Natural killer cell (primary cell): ENCODE results near the gene AKR1C8. TPM values are rescaled to one million over a fixed set of nuclear protein-coding genes. Genes with fewer than 3 reads are reported as not detected.

Source experiments
- ATAC-seq, 3 donors: fragments of 150-1000 bp in 2 of 3; fragments of 200-7000 bp in 1 of 3; cut with Tn5 transposase; 1 replicate in 1 of 3; 2 replicates in 2 of 3; pipeline ENCODE4 v1.10.0; 2021; ENCODE audit warnings: mild to moderate bottlenecking in 2 of 3, moderate library complexity in 2 of 3
- DNase-seq, 2 donors: peaks; one replicate each; pipeline versions ENCODE4 v3.0.0 to v3.0.0-alpha.2; 2013 to 2021; ENCODE audit warnings: mixed read lengths in 1 of 2
- H3K27ac ChIP-seq: one replicate; pipeline ENCODE4 v1.5.1; 2013; ENCODE audit warnings: mild to moderate bottlenecking, low read length
- H3K27me3 ChIP-seq: one replicate; pipeline ENCODE4 v1.6.1; 2013; ENCODE audit warnings: low read length; ENCODE audit not compliant: control insufficient read depth, insufficient read depth
- H3K36me3 ChIP-seq: one replicate; pipeline ENCODE4 v1.6.1; 2013; ENCODE audit warnings: low read length; ENCODE audit not compliant: control insufficient read depth, insufficient read depth
- H3K4me1 ChIP-seq: one replicate; pipeline ENCODE4 v1.6.1; 2013; ENCODE audit warnings: low read length; ENCODE audit not compliant: control insufficient read depth, insufficient read depth
- H3K4me3 ChIP-seq: one replicate; pipeline ENCODE4 v1.5.1; 2013; ENCODE audit warnings: low read length
- H3K9me3 ChIP-seq: one replicate; pipeline ENCODE4 v1.6.1; 2013; ENCODE audit warnings: low read length; ENCODE audit not compliant: control insufficient read depth, insufficient read depth
- H3K27ac Mint-ChIP-seq, 2 donors: one replicate each; pipeline ENCODE4 v1.8.0; 2022; ENCODE audit warnings: mild to moderate bottlenecking in 2 of 2, mixed read lengths in 2 of 2, moderate library complexity in 1 of 2
- H3K27me3 Mint-ChIP-seq, 2 donors: one replicate each; pipeline ENCODE4 v1.8.0; 2022; ENCODE audit warnings: low read depth in 2 of 2, mixed read lengths in 2 of 2
- H3K36me3 Mint-ChIP-seq: one replicate; pipeline ENCODE4 v1.8.0; 2022; ENCODE audit warnings: mixed read lengths
- H3K4me1 Mint-ChIP-seq, 2 donors: one replicate each; pipeline ENCODE4 v1.8.0; 2022; ENCODE audit warnings: mixed read lengths in 2 of 2
- H3K4me3 Mint-ChIP-seq: one replicate; pipeline ENCODE4 v1.8.0; 2022; ENCODE audit warnings: mild to moderate bottlenecking, moderate library complexity, mixed read lengths
- H3K9me3 Mint-ChIP-seq, 2 donors: one replicate each; pipeline ENCODE4 v1.8.0; 2022; ENCODE audit warnings: mixed read lengths in 2 of 2
- CTCF ChIP-seq: fragments of 200-600 bp; IDR thresholded peaks from one replicate; pipeline ENCODE4 v1.8.0; 2022; ENCODE audit warnings: antibody characterized with exemption
- WGBS: methylation state at CpG from one replicate; pipeline ENCODE4 v1.1.7; 2013; ENCODE audit warnings: missing lambda C conversion rate; ENCODE audit not compliant: insufficient coverage; 5-methylcytosine and 5-hydroxymethylcytosine counted together
- intact Hi-C: fragments of 100-400 bp; cut with micrococcal nuclease; formaldehyde crosslinking; loops from one replicate; pipeline ENCODE4 v1.14.2; 2022
- total RNA-seq, 4 donors: library from RNA; stranded (reverse); fragments of 120-200 nt in 1 of 4; gene quantifications; one replicate each; pipeline versions ENCODE4 v1.2.3 to v1.2.4, GENCODE V29; 2013 to 2022

The AKR1C8 gene
- total RNA-seq, 3 donors from 2014 or later (not counting 1 experiment from before 2014, with no cell fraction given), result 4.1 to 7.2 (median 4.1) TPM

- H3K9me3 Mint-ChIP-seq, result peaks cover 4 to 14% of the 10 kb centered on the region in 2 donors
- no peak overlapping the region for H3K4me3 Mint-ChIP-seq
Observed at GRCh38 chr10:5168897-5169420, 16.0 kb downstream of the AKR1C8 start.

GRCh38 chr10:5165738-5166137 is 19.2 kb downstream of the AKR1C8 start:
- peaks cover 4 to 25% of the 10 kb centered on the region in 2 donors for H3K9me3 Mint-ChIP-seq
- no peaks in the 10 kb centered on the region for H3K4me1 ChIP-seq
- H3K27me3 Mint-ChIP-seq, result no peaks in the 10 kb centered on the region
- H3K27me3 ChIP-seq, result no peaks in the 10 kb centered on the region
- no peaks in the 10 kb centered on the region for H3K36me3 ChIP-seq
- H3K27ac Mint-ChIP-seq, result no peak overlapping the region
- 33% methylated on average over 1 of the region's 1 CpG for WGBS
- peaks cover 0 to 7% of the 10 kb centered on the region in 2 donors for H3K4me1 Mint-ChIP-seq
- peaks cover 70% of the 10 kb centered on the region for H3K36me3 Mint-ChIP-seq
- no peak for DNase-seq
- no peak for TF ChIP-seq CTCF
- H3K4me3 ChIP-seq, result no peak overlapping the region
- no peak overlapping the region for H3K27ac ChIP-seq
- H3K4me3 Mint-ChIP-seq, result no peak overlapping the region
- intact Hi-C loops, result no loop called here
- no peak for ATAC-seq
- peaks cover 17% of the 10 kb centered on the region for H3K9me3 ChIP-seq

More at GRCh38 chr10:5168897-5169420, 16.0 kb downstream of the AKR1C8 start:
- Histone ChIP-seq H3K4me1 (no peaks in the 10 kb centered on the region), H3K4me3 (no peak overlapping the region), H3K9me3 (peaks cover 14% of the 10 kb centered on the region), H3K27ac (no peak overlapping the region), H3K36me3 (no peaks in the 10 kb centered on the region), H3K27me3 (no peaks in the 10 kb centered on the region)
- DNase-seq (no peak), ATAC-seq (no peak)
- WGBS, result 75% methylated on average over 5 of the region's 5 CpGs
- H3K4me1 Mint-ChIP-seq, result peaks cover 0 to 7% of the 10 kb centered on the region in 2 donors
- H3K36me3 Mint-ChIP-seq, result peaks cover 45% of the 10 kb centered on the region
- no peaks in the 10 kb centered on the region for H3K27me3 Mint-ChIP-seq
- no peak for TF ChIP-seq CTCF
- no peak overlapping the region for H3K27ac Mint-ChIP-seq
- intact Hi-C loops, result no loop called here

- no peak for TF ChIP-seq CTCF
- 62% methylated on average over 2 of the region's 2 CpGs for WGBS
- DNase-seq (no peak), ATAC-seq (no peak)
- Mint-ChIP-seq H3K27me3 (no peaks in the 10 kb centered on the region), H3K9me3 (peaks cover 4 to 25% of the 10 kb centered on the region in 2 donors), H3K27ac (no peak overlapping the region), H3K4me1 (peaks cover 0 to 6% of the 10 kb centered on the region in 2 donors), H3K36me3 (peaks cover 60% of the 10 kb centered on the region), H3K4me3 (no peak overlapping the region)
- Histone ChIP-seq H3K9me3 (peaks cover 17% of the 10 kb centered on the region), H3K4me3 (no peak overlapping the region), H3K36me3 (no peaks in the 10 kb centered on the region), H3K4me1 (no peaks in the 10 kb centered on the region), H3K27ac (no peak overlapping the region), H3K27me3 (no peaks in the 10 kb centered on the region)
- intact Hi-C loops, result no loop called here
Observed at GRCh38 chr10:5163487-5163886, 21.5 kb downstream of the AKR1C8 start.

- no peaks in the 10 kb centered on the region for H3K36me3 ChIP-seq
- WGBS, result 84% methylated on average over 6 of the region's 6 CpGs
- H3K4me3 Mint-ChIP-seq, result no peak overlapping the region
Observed at GRCh38 chr10:5159126-5159525, 25.8 kb downstream of the AKR1C8 start.

More at GRCh38 chr10:5159126-5159525, 25.8 kb downstream of the AKR1C8 start:
- peaks cover 31% of the 10 kb centered on the region for H3K36me3 Mint-ChIP-seq
- no peak for ATAC-seq
- H3K27ac ChIP-seq, result no peak overlapping the region
- H3K4me1 Mint-ChIP-seq, result no peaks in the 10 kb centered on the region
- intact Hi-C loops, result no loop called here
- no peaks in the 10 kb centered on the region for H3K4me1 ChIP-seq
- no peaks in the 10 kb centered on the region for H3K27me3 ChIP-seq
- no peak for DNase-seq
- no peak overlapping the region for H3K4me3 ChIP-seq
- peaks cover 3% of the 10 kb centered on the region for H3K9me3 ChIP-seq
- no peak overlapping the region for H3K27ac Mint-ChIP-seq
- no peak for TF ChIP-seq CTCF
- no peaks in the 10 kb centered on the region for H3K27me3 Mint-ChIP-seq
- H3K9me3 Mint-ChIP-seq, result peaks cover 0 to 12% of the 10 kb centered on the region in 2 donors
